Panc1 (cell line): Measurements from ENCODE around the gene NFAM1. TPM values are rescaled to one million over a fixed set of nuclear protein-coding genes. Genes with fewer than 3 reads are reported as not detected.

Experiments
- ATAC-seq: fragments of 200-7000 bp; cut with Tn5 transposase; 2 replicates; pipeline ENCODE4 v1.9.1; 2020; ENCODE audit warnings: mild to moderate bottlenecking, moderate library complexity
- BruUV-seq: library from RNA; stranded (reverse); fragments of 400-500 nt; replicated peaks from 2 replicates; lab custom pipeline; 2021; lab: Mats Ljungman, UMichigan
- CTCF ChIA-PET: fragments of 300-600 bp; sonication (Branson Sonifier 250); formaldehyde crosslinking; loops from one replicate; lab custom pipeline; 2022; ENCODE audit warnings: antibody characterized with exemption; lab: Charles Lee
- POLR2A ChIA-PET: fragments of 300-600 bp; sonication (Branson Sonifier 250); formaldehyde crosslinking; loops from one replicate; lab custom pipeline; 2022; ENCODE audit warnings: antibody characterized with exemption; lab: Charles Lee
- DNase-seq: peaks from one replicate; pipeline ENCODE4 v3.0.0-alpha.2; 2010; ENCODE audit warnings: low read depth, low spot score
- H3K27ac ChIP-seq: 2 replicates; pipeline ENCODE4 v1.5.1; 2011; ENCODE audit warnings: mild to moderate bottlenecking, low read length, inconsistent platforms
- H3K27me3 ChIP-seq: fragments of 200-500 bp; sonication (Bioruptor generic); 2 replicates; pipeline ENCODE4 v1.6.0; 2014; ENCODE audit warnings: low read length, inconsistent platforms; ENCODE audit not compliant: control insufficient read depth, insufficient read depth
- H3K36me3 ChIP-seq: fragments of 200-500 bp; sonication (Bioruptor generic); 2 replicates; pipeline ENCODE4 v1.5.1; 2014; ENCODE audit warnings: inconsistent platforms, mild to moderate bottlenecking, low read length, moderate library complexity; ENCODE audit not compliant: control insufficient read depth, insufficient read depth
- H3K4me1 ChIP-seq: 2 replicates; pipeline ENCODE4 v1.5.1; 2011; ENCODE audit warnings: inconsistent platforms, mild to moderate bottlenecking, low read length, moderate library complexity; ENCODE audit not compliant: control insufficient read depth, insufficient read depth
- H3K4me3 ChIP-seq, 2 experiments: 2 replicates each; pipeline ENCODE4 v1.5.1; 2011 to 2012; ENCODE audit warnings: low read depth in 2 of 2, low read length in 2 of 2, mild to moderate bottlenecking in 2 of 2, inconsistent platforms in 1 of 2, moderate library complexity in 1 of 2
- H3K9me3 ChIP-seq: fragments of 200-500 bp; sonication (Bioruptor generic); 2 replicates; pipeline ENCODE4 v1.5.1; 2014; ENCODE audit warnings: low read depth, mild to moderate bottlenecking, inconsistent platforms, low read length, moderate library complexity; ENCODE audit not compliant: control insufficient read depth, insufficient read depth
- POLR2AphosphoS5 ChIP-seq: IDR thresholded peaks from 2 replicates; pipeline ENCODE4 v1.6.1; 2012; ENCODE audit warnings: mild to moderate bottlenecking, low read depth, low read length, moderate library complexity
- SIN3A ChIP-seq: IDR thresholded peaks from 2 replicates; pipeline ENCODE4 v1.6.1; 2012; ENCODE audit warnings: low read depth, mild to moderate bottlenecking, low read length, moderate library complexity, borderline replicate concordance; ENCODE audit not compliant: insufficient read depth
- TCF7L2 ChIP-seq: IDR thresholded peaks from 2 replicates; pipeline ENCODE4 v1.6.1; 2011; ENCODE audit warnings: mild to moderate bottlenecking, low read depth, low read length, inconsistent platforms
- in situ Hi-C: cut with HindIII; loops from 2 replicates; pipeline ENCODE4 v1.10.0; 2016; ENCODE audit warnings: low sequenced_read_pairs, low pct_unique_long_range_greater_than_20kb
- intact Hi-C: fragments of 100-400 bp; cut with micrococcal nuclease; formaldehyde crosslinking; loops from one replicate; pipeline ENCODE4 v1.10.0; 2022; ENCODE audit not compliant: unreplicated experiment
- total RNA-seq: library from RNA; stranded (reverse); gene quantifications from one replicate; pipeline ENCODE4 v1.2.1, GENCODE V29; 2021; ENCODE audit not compliant: unreplicated experiment
- TF ChIP-seq, protein P1 (sequence below), 2 experiments: IDR thresholded peaks; 2 replicates each; pipeline ENCODE4 v1.6.1; 2011 to 2012; ENCODE audit warnings: low read depth in 2 of 2, control low read depth in 1 of 2, low read length in 1 of 2, mild to moderate bottlenecking in 1 of 2, moderate library complexity in 1 of 2; ENCODE audit not compliant: insufficient read depth in 1 of 2
- TF ChIP-seq, protein P2 (sequence below): fragments of 450-650 bp; IDR thresholded peaks from 2 replicates; pipeline ENCODE4 v1.5.1; 2017; ENCODE audit warnings: mild to moderate bottlenecking

The NFAM1 gene
- total RNA-seq, 1 experiment from 2014 or later, result 0.41 TPM

DNA sequence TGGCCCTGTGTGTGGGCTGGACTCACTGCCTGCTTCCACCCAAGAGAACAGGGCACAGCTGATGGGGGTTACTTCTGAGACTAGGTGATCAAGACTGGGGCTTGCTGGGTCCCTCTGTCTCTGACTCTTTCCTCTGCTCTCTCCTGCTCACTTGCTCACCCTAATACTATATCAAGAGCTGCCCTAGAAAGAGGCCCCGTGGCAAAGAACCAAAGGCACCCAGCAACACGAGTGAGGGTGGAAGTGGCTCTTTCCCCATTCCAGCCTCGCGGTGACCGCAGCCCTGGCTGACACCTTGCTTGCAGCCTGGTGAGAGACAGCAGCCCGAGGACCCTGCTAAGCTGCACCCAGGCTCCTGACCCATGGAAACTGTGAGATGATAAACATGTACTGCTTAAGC, 20.7 kb upstream of the NFAM1 start:
- Histone ChIP-seq H3K27ac (no peak overlapping the region), H3K4me1 (no peaks in the 10 kb centered on the region), H3K36me3 (no peaks in the 10 kb centered on the region), H3K9me3 (no peaks in the 10 kb centered on the region), H3K27me3 (no peaks in the 10 kb centered on the region; the same call in 1 of the 2 replicates), H3K4me3 (no peak overlapping the region)
- CTCF ChIA-PET, result interaction anchor here (0.9 kb wide), 1 partner anchor 9 kb away, joined by 3 read pairs; no protein-coding TSS in a partner anchor
- 0 out of 2 replicates have a peak, but pooled peaks have one; percentile 30 for ATAC-seq
- no peak for TF ChIP-seq SIN3A
- TF ChIP-seq, protein P1, sequence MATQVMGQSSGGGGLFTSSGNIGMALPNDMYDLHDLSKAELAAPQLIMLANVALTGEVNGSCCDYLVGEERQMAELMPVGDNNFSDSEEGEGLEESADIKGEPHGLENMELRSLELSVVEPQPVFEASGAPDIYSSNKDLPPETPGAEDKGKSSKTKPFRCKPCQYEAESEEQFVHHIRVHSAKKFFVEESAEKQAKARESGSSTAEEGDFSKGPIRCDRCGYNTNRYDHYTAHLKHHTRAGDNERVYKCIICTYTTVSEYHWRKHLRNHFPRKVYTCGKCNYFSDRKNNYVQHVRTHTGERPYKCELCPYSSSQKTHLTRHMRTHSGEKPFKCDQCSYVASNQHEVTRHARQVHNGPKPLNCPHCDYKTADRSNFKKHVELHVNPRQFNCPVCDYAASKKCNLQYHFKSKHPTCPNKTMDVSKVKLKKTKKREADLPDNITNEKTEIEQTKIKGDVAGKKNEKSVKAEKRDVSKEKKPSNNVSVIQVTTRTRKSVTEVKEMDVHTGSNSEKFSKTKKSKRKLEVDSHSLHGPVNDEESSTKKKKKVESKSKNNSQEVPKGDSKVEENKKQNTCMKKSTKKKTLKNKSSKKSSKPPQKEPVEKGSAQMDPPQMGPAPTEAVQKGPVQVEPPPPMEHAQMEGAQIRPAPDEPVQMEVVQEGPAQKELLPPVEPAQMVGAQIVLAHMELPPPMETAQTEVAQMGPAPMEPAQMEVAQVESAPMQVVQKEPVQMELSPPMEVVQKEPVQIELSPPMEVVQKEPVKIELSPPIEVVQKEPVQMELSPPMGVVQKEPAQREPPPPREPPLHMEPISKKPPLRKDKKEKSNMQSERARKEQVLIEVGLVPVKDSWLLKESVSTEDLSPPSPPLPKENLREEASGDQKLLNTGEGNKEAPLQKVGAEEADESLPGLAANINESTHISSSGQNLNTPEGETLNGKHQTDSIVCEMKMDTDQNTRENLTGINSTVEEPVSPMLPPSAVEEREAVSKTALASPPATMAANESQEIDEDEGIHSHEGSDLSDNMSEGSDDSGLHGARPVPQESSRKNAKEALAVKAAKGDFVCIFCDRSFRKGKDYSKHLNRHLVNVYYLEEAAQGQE (IDR thresholded peaks at IDR 0.05; ENCODE audit: insufficient read depth in 1 of 2, low read depth in 2 of 2, low read length in 1 of 2), result no peak
- POLR2A ChIA-PET, result interaction anchor here (0.6 to 0.7 kb wide), 2 partner anchors 57 to 264 kb away, joined by 6 to 9 read pairs; no protein-coding TSS in a partner anchor
- in situ Hi-C loops (no loop called here), intact Hi-C loops (no loop called here)
- BruUV-seq, result no TSS peak
- DNase-seq, result no peak

- BruUV-seq, result no TSS peak
- no peaks in the 10 kb centered on the region; the same call in 1 of the 2 replicates for H3K27me3 ChIP-seq
- no peak overlapping the region for H3K4me3 ChIP-seq
- no peak for DNase-seq
- no peaks in the 10 kb centered on the region for H3K9me3 ChIP-seq
- POLR2A ChIA-PET, result interaction anchor here (0.7 kb wide), 1 partner anchor 264 kb away, joined by 6 read pairs; no protein-coding TSS in a partner anchor
- in situ Hi-C loops, result no loop called here
- intact Hi-C loops, result no loop called here
- ATAC-seq, result no peak
- no peaks in the 10 kb centered on the region for H3K4me1 ChIP-seq
- CTCF ChIA-PET, result interaction anchor here (0.9 kb wide), 1 partner anchor 9 kb away, joined by 3 read pairs; no protein-coding TSS in a partner anchor
- H3K27ac ChIP-seq, result no peak overlapping the region
- TF ChIP-seq, protein P1 (IDR thresholded peaks at IDR 0.05; ENCODE audit: insufficient read depth in 1 of 2, low read depth in 2 of 2, low read length in 1 of 2), result no peak
- TF ChIP-seq, protein P2, sequence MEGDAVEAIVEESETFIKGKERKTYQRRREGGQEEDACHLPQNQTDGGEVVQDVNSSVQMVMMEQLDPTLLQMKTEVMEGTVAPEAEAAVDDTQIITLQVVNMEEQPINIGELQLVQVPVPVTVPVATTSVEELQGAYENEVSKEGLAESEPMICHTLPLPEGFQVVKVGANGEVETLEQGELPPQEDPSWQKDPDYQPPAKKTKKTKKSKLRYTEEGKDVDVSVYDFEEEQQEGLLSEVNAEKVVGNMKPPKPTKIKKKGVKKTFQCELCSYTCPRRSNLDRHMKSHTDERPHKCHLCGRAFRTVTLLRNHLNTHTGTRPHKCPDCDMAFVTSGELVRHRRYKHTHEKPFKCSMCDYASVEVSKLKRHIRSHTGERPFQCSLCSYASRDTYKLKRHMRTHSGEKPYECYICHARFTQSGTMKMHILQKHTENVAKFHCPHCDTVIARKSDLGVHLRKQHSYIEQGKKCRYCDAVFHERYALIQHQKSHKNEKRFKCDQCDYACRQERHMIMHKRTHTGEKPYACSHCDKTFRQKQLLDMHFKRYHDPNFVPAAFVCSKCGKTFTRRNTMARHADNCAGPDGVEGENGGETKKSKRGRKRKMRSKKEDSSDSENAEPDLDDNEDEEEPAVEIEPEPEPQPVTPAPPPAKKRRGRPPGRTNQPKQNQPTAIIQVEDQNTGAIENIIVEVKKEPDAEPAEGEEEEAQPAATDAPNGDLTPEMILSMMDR, result no peak
- TF ChIP-seq SIN3A (no peak), POLR2AphosphoS5 (no peak), TCF7L2 (no peak)
- no peaks in the 10 kb centered on the region for H3K36me3 ChIP-seq
Measured at GRCh38 chr22:42452456-42452855, 20.3 kb upstream of the NFAM1 start.
